ENCODE measurements around the gene MYOZ3. TPM values are rescaled to one million over a fixed set of nuclear protein-coding genes. Genes with fewer than 3 reads are reported as not detected.
A peak's percentile ranks its signal among the peaks of the same experiment; 100 is the strongest.

MYOZ3 gene
- polyA plus RNA-seq, 1 of the 3 experiments (the other 2 are of a cell fraction), result 0.26 TPM

- TF ChIP-seq NFIC (IDR thresholded peaks at IDR 0.05; ENCODE audit: borderline replicate concordance), result peak; percentile 76
- no peak; the same call in 1 of the 2 replicates for TF ChIP-seq RAD21 (IDR thresholded peaks at IDR 0.05; ENCODE audit: low read length)
- no peak for TF ChIP-seq ELF1 (IDR thresholded peaks at IDR 0.05)
- TF ChIP-seq, protein P1, sequence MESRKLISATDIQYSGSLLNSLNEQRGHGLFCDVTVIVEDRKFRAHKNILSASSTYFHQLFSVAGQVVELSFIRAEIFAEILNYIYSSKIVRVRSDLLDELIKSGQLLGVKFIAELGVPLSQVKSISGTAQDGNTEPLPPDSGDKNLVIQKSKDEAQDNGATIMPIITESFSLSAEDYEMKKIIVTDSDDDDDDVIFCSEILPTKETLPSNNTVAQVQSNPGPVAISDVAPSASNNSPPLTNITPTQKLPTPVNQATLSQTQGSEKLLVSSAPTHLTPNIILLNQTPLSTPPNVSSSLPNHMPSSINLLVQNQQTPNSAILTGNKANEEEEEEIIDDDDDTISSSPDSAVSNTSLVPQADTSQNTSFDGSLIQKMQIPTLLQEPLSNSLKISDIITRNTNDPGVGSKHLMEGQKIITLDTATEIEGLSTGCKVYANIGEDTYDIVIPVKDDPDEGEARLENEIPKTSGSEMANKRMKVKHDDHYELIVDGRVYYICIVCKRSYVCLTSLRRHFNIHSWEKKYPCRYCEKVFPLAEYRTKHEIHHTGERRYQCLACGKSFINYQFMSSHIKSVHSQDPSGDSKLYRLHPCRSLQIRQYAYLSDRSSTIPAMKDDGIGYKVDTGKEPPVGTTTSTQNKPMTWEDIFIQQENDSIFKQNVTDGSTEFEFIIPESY (IDR thresholded peaks at IDR 0.05; ENCODE audit: borderline replicate concordance, low read depth), result no peak
- TF ChIP-seq CHD2 (IDR thresholded peaks at IDR 0.05; ENCODE audit: low read length, partially characterized antibody), result no peak
- no peak for TF ChIP-seq USF2 (IDR thresholded peaks at IDR 0.05; ENCODE audit: borderline replicate concordance, low read depth, low read length)
- no peak; the same call in 1 of the 2 replicates for TF ChIP-seq POLR2AphosphoS5 (IDR thresholded peaks at IDR 0.05; ENCODE audit: low read depth, low read length)
- peak; percentile 65; the same call in 1 of the 2 replicates for TF ChIP-seq RCOR1 (IDR thresholded peaks at IDR 0.05; ENCODE audit: low read length)
- TF ChIP-seq MAX (IDR thresholded peaks at IDR 0.05; ENCODE audit: low read depth), result no peak
- no peak for TF ChIP-seq CTCF (IDR thresholded peaks at IDR 0.05)
- TF ChIP-seq, protein P2, sequence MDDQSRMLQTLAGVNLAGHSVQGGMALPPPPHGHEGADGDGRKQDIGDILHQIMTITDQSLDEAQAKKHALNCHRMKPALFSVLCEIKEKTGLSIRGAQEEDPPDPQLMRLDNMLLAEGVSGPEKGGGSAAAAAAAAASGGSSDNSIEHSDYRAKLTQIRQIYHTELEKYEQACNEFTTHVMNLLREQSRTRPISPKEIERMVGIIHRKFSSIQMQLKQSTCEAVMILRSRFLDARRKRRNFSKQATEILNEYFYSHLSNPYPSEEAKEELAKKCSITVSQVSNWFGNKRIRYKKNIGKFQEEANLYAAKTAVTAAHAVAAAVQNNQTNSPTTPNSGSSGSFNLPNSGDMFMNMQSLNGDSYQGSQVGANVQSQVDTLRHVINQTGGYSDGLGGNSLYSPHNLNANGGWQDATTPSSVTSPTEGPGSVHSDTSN (IDR thresholded peaks at IDR 0.05), result 0 out of 2 replicates have a peak, but pooled peaks have one; percentile 27
- TF ChIP-seq YY1 (IDR thresholded peaks at IDR 0.05; ENCODE audit: low read depth), result no peak
- TF ChIP-seq SMC3 (IDR thresholded peaks at IDR 0.05; ENCODE audit: low read depth, low read length), result no peak
- no peak for TF ChIP-seq GABPA (IDR thresholded peaks at IDR 0.05; ENCODE audit: low read depth)
- TF ChIP-seq TAF1 (IDR thresholded peaks at IDR 0.05; ENCODE audit: borderline replicate concordance, low read depth, low read length), result no peak
Measured at GRCh38 chr5:150645070-150645700, 15.9 kb upstream of the MYOZ3 start (continued).
